Activated CD8-positive, alpha-beta memory T cell treated with anti-CD3 and anti-CD28 coated beads, Interleukin-2, amount 50 U/mL, for 48 hours (primary cell): ENCODE data around the gene FAF2.
"Not testable (repeated sequence)": the region's sequence is repeated elsewhere in the genome, so short reads cannot be mapped to it uniquely, and the experiment has no call there.

Source experiments
- DNase-seq: peaks from one replicate; pipeline ENCODE4 v3.0.0-alpha.2; 2020

The FAF2 gene, protein sequence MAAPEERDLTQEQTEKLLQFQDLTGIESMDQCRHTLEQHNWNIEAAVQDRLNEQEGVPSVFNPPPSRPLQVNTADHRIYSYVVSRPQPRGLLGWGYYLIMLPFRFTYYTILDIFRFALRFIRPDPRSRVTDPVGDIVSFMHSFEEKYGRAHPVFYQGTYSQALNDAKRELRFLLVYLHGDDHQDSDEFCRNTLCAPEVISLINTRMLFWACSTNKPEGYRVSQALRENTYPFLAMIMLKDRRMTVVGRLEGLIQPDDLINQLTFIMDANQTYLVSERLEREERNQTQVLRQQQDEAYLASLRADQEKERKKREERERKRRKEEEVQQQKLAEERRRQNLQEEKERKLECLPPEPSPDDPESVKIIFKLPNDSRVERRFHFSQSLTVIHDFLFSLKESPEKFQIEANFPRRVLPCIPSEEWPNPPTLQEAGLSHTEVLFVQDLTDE

GRCh38 chr5:176447978-176448608, at the start of gene FAF2:
Gene FAF2, plus strand, starts transcription at chr5:176448385. Its CDS starts 23 bp downstream, at chr5:176448408.
- DNase-seq: peak; percentile 100

DNA sequence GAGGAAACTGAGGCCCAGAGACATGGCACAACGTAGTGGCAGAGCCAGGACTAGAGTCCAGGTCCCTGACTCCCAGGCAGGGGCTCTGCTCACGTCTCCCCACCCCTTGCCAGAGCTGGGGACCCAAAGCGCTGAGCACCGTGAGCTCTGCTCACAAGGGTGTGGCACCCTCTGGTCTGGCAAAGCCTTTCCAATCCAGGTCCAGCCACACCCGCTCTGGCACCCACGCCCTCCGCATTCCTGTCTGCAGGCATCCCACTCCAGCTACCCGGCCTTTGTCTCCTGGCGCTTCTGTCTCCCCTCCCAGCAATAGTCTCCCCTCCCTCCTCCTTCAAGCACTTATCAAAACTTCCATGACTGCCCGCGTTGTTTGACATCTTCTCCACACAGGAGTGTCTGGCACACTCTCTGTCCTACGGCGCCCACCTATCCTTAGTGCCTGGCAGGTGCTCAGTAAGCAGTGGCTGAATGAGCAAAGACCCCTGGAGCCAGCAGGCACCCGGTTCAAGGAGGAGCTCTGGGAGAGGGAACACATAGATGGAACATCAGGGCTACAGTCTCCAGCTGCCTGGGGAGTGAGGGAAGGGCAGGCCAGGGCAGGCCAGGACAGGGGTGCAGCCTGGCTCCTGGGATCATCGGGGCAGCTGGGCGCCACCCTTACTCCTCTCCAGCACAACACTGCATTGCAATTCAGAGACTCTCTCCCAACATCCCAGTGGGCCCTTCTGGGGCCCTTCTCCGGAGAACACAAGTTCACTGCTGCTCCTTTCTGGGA, 47.6 kb upstream of the FAF2 start:
- no peak for DNase-seq

- DNase-seq: no peak
Measured at GRCh38 chr5:176401281-176402205, 46.6 kb upstream of the FAF2 start.

DNA sequence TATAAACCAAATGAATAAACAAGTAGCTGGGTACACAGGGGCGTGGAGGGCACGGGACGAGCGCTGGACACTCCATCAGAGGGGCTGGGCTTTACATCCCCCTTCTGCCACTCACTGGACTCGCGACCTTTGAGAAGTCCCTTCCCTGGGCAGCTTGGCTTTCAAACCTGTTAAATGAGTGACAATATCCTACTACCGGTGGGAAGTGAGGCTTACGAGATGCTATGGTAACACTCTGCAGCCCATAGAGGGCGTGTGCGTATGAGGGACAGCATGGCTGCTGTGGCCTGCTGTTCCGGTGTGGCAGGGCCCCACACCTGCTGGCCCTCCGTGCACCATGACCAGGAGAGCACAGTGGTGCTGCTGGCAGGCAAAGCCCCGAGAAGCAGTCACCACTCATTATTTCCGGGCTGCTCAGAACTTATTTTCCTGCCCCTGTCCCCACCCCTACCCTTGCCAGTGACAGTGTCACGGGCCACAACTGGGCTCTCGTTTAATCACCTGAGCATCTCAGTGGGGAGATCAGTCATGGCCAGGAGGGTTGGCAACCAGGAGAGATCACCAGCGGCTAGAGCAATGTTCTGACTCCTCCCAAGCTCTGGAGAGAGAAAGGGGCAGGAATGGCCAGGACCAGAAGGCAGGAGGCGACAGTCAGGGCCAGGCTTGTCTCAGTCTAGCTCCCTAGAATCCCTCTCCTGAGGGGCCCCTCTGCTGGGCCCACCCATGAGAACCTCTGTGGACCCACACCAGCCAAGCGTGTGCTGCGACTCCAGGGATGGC, 42.3 kb upstream of the FAF2 start:
- no peak for DNase-seq

- no peak for DNase-seq
Measured at GRCh38 chr5:176406436-176407052, 41.6 kb upstream of the FAF2 start.

- DNase-seq: no peak
Measured at GRCh38 chr5:176407456-176408251, 40.5 kb upstream of the FAF2 start.

DNA sequence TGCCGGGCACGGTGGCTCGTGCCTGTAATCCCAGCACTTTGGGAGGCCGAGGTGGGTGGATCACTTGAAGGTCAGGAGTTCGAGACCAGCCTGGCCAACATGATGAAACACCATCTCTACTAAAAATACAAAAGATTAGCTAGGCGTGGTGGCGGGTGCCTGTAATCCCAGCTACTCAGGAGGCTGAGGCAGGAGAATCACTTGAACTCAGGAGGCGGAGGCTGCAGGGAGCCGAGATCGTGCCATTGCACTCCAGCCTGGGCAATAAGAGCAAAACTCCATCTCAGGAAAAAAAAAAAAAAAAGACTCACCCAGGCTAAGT, 40.0 kb upstream of the FAF2 start:
- DNase-seq: not testable (repeated sequence)

DNA sequence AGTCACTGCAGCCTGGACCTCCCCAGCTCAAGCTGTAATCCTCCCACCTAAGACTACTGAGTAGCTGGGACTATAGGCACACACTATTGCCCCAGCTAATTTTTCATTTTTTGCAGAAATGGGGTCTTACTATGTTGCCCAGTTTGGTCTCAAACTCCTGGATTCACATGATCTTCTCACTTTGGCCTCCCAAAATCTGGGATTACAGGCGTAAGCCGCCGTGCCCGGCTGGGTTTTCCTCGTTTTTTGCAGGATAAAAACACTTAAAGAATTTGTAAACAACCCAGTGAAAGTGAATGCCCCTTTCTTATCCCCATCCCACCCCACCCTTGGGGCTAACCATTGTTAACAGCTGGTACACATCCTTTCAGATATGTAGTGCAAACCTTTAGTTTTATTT, 39.6 kb upstream of the FAF2 start:
- DNase-seq: no peak

DNA sequence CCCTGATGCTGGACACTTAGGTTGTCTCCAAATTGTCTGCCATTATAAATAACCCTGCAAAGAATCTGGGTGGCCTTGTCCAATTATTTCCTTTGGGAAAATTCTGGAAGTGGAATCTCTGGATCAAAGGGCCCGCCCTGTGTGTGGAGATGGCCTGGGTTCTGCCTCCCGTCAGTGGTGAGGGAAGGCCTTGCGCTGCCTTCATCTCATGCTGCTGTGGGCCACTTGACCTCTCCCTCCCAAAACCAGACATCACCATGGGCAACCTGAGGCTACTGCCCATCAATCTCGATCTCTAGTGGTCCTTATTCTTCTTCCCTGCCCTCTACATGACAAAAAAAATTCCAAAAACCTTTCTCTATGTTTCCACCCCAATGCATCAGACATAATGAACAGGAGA, 38.4 kb upstream of the FAF2 start:
- DNase-seq: no peak

DNA sequence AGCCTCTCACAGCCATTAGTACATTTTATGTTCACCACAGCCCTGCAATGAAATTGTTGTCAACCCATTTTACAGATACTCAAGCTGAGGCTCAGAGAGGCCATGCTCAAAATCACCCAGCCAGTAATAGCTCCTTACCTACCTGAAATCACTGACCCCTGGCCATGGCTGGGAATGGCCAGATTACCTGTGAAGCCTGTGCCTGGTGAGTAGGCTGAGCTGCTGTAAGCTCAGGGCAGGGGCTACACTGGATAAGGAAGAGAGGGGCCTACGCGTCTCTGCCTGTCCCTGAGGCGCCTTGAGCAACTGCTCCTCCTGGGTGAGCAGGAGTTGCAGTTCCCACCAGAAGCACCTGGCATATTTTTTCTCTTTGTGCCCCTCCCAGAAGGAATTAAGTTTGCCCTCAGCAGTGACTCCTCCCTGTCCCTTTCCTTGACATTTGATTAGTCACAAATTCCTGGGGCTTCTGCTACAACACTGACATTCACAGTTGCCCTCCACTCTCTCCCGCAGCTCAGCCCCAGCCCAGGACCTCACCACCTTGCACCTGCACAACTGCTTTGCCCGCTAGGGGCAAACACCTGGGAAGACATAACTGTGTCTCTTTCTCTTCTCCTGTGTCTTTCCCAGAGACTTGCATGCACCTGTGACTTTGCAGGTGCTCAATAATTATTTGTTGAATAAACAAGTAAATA, 37.6 kb upstream of the FAF2 start:
- no peak for DNase-seq

DNA sequence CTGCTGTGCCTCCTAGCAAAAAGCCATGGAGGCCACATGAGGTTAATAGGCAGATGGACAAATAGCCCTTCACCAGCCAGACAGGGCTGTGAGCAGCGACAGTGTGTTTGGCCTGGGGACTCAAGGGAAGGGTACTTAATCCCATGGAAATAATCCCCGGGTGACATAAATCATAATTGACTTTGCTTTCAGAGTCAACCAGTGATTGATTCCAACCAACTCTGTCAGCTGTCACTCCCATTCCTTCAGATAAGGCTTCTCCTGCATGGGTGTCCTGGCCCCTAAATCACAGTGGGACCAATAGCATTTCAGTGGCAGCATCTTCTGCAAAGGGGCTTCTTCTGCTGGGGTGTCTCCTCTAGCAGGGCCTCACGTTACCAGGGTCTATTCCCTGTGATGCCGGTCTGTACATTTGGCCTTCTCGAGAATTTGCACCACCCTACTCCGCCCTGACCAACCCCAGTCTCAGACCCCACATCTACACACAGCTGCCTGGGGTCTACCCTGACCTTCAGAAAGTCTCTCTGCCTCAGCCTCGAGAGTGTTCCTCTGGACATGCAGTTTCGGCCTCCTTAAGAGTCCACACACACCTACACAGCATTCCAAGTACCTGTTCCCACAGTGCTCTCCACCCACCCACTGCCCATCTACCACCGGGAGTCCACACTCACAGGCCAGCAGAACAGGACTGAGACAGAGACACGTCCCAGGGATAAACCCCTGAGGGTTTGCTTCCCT, 35.5 kb upstream of the FAF2 start:
- DNase-seq: no peak

- DNase-seq: no peak
Measured at GRCh38 chr5:176413255-176413565, 35.0 kb upstream of the FAF2 start.

DNA sequence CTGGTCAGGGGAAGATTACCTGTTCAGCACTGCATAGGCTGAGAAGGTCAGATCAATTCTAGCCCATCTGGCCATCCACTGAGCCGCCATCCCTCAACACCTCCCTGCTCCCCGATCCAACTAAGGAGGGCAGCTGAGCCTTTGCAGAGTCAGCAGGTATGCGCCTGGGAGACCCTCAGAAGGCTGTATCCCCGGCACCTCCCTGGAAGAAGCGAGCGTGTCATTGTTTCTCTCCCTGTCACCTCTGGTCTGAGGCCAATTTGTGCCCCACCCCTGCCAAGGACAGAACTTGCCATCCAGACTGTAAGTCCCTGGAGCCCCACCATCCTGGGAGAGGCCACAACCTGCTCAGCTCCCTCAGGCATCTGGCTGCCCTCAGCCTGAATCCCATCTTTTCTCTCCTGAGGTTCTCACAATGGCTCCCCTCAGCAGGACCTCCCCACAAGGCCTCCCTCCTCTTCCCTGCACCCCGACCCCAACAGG, 34.4 kb upstream of the FAF2 start:
- DNase-seq: no peak

DNA sequence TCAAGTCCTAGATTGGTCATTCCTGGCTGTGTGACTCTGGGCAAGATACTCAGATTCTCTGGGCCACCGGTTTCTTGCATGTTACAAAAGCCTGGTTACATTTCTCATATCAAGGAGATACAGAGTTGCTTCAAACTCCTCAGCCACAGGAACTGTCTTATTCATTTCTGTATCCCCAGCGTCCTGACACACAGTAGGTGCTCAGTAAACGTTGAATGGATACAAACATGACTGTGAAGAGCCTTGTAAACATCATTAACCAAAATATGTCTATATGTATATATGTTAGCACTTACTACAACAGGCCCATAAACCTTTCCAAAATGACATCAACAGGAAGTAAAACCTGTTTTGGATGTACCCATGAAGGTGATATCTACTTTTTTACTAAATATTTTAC, 33.5 kb upstream of the FAF2 start:
- no peak for DNase-seq

DNA sequence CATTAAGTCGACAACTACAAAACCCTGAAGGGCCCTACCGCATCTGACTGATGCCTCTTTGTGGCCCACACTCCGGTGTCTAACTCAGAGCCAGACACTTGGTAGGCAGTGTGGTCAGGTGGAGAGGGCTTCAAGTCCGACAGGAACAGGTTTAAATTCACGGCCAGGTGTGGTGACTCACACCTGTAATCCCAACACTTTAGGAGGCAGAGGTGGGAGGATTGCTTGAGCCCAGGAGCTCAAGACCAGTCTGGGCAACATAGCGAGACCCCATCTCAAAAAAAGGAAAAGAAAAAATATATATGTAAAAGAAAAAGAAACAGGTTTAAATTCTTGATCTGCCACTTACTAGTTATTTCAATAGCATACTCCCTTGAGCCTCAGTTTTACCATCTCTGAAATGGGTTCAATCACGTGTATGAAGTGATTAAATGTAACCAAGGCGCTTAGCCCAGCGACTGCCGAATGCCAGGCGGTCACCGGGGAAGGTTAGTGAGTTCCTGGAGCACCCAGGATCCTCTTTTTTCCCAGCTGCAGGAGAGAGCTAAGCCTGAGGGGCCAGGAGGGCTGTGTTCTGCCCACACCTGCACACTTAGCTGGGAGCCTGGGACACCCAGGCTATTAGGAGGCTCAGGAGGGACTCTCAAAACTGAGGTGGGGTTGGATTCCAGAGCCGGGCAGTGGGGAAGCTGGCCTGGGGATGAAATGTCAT, 32.8 kb upstream of the FAF2 start:
- DNase-seq: no peak

GRCh38 chr5:176415952-176416924, 31.9 kb upstream of the FAF2 start, which contains the start of gene CLTB:
Gene CLTB, minus strand, starts transcription at chr5:176416539. Its CDS starts 176 bp downstream, at chr5:176416363.
- peak; percentile 97 for DNase-seq

- DNase-seq: no peak
Measured at GRCh38 chr5:176416965-176417364, 31.2 kb upstream of the FAF2 start.
